GM10248 (cell line): ENCODE results near the gene CSNK1G1.
"Not testable (repeated sequence)": the region's sequence is repeated elsewhere in the genome, so short reads cannot be mapped to it uniquely, and the experiment has no call there.

Experiments used
- CTCF ChIA-PET: fragments of 300-600 bp; sonication (Branson Sonifier 250); formaldehyde crosslinking; extraction: SDS; loops from one replicate; lab custom pipeline; 2021; ENCODE audit warnings: antibody characterized with exemption; lab: Yijun Ruan, JAX
- POLR2A ChIA-PET: fragments of 350-650 bp; sonication (Branson Sonifier 250); formaldehyde crosslinking; extraction: SDS; loops from one replicate; lab custom pipeline; 2020; ENCODE audit warnings: antibody characterized with exemption; lab: Yijun Ruan, JAX
- DNase-seq: peaks from one replicate; pipeline ENCODE4 v3.0.0; 2012; ENCODE audit errors: extremely low spot score
- TF ChIP-seq, protein P1 (sequence below): IDR thresholded peaks from 2 replicates; pipeline ENCODE4 v1.5.1; 2012; ENCODE audit warnings: mild to moderate bottlenecking, low read depth; ENCODE audit errors: extremely low read depth, missing control alignments, control extremely low read depth

CSNK1G1 gene

DNA sequence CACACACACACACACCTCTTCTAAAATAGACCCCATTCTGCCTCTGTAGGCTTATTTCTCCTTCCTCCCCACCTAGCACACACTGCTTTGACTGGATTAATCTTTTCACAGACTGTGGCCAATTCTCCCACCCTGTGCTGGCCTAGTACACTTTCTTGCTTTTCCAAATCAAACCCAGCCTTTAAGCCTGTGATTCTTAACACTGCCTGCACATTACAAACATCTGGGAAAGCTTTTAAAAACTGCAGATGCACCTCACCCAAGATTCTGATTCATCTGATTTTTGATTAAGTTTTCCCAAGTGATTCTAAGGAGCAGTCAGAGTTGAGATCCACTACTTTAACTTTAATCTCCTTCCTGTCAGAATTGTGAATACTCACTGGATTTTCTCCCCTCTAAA is 12.8 kb downstream of the CSNK1G1 start:
- no peak for DNase-seq
- TF ChIP-seq, protein P1, sequence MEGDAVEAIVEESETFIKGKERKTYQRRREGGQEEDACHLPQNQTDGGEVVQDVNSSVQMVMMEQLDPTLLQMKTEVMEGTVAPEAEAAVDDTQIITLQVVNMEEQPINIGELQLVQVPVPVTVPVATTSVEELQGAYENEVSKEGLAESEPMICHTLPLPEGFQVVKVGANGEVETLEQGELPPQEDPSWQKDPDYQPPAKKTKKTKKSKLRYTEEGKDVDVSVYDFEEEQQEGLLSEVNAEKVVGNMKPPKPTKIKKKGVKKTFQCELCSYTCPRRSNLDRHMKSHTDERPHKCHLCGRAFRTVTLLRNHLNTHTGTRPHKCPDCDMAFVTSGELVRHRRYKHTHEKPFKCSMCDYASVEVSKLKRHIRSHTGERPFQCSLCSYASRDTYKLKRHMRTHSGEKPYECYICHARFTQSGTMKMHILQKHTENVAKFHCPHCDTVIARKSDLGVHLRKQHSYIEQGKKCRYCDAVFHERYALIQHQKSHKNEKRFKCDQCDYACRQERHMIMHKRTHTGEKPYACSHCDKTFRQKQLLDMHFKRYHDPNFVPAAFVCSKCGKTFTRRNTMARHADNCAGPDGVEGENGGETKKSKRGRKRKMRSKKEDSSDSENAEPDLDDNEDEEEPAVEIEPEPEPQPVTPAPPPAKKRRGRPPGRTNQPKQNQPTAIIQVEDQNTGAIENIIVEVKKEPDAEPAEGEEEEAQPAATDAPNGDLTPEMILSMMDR: no peak
- ChIA-PET POLR2A (no interaction called here), CTCF (interaction anchor here (1.5 kb wide), 1 partner anchor 9 kb away, joined by 3 read pairs; no protein-coding TSS in a partner anchor)

DNA sequence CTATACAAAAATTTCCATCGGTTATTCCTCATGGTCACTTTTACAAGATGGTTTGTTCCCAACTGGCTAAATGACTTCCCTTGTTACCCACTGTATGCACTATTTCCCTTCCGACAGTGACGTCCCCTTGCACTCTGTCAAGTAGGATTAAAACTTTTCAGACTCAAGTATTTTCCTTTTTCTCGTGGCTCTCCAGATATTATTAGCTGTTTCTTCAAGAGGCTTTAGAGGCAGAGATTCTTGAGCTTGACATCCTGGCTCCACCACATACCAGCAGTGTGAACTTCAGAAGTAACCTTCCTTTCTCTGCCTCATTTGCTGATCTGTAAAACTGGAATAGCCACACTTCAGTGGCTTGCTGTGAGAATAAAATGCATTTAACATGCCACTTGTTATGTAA is 14.0 kb downstream of the CSNK1G1 start:
- no peak for DNase-seq
- CTCF ChIA-PET: interaction anchor here (1.3 to 1.5 kb wide), 2 partner anchors 10 to 95 kb away, joined by 3 to 4 read pairs; no protein-coding TSS in a partner anchor
- POLR2A ChIA-PET: no interaction called here
- TF ChIP-seq, protein P1: no peak

DNA sequence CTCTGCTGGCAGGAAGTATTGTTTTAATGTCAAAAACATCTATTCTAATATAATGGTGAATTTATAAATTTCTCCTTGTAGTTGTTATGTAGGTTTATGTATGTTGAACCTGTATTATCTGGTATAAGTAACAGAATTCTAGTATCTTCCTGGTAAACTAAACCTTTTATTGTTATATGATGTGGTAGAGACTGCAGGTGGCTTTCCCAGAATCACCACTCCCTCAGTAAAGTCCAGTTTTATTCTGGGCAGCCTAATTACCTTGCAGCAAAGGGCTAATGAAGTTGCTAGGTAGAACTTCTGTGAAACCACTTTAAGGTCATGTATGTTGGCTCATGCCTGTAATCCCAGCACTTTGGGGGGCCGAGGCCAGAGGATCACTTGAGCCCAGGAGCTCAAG is 15.6 kb downstream of the CSNK1G1 start:
- TF ChIP-seq, protein P1: no peak
- POLR2A ChIA-PET: no interaction called here
- CTCF ChIA-PET: no interaction called here
- no peak for DNase-seq

DNA sequence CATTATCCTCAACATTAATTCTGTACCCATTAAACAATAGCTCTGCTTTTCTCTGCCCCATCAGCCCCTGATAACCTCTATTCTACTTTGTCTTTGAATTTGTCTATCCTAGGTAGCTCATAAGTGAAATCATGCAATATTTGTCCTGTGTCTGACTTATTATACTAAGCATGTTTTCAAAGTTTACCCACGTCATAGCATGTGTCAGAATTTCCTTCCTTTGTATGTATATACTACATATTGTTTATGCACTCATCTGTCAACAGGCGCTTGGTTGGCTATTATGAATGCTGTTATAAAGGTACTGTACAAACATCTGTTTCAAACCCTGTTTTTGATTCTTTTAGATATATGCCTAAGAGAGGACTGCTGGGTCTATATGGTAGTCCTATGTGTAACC is 18.2 kb downstream of the CSNK1G1 start:
- TF ChIP-seq, protein P1: no peak
- no peak for DNase-seq
- ChIA-PET POLR2A (interaction anchor here (1.0 kb wide), 1 partner anchor 12 kb away, joined by 3 read pairs; no protein-coding TSS in a partner anchor), CTCF (interaction anchor here (0.8 to 1.3 kb wide), 3 partner anchors 10 to 161 kb away, joined by 3 to 5 read pairs (median 4); no protein-coding TSS in a partner anchor)

DNA sequence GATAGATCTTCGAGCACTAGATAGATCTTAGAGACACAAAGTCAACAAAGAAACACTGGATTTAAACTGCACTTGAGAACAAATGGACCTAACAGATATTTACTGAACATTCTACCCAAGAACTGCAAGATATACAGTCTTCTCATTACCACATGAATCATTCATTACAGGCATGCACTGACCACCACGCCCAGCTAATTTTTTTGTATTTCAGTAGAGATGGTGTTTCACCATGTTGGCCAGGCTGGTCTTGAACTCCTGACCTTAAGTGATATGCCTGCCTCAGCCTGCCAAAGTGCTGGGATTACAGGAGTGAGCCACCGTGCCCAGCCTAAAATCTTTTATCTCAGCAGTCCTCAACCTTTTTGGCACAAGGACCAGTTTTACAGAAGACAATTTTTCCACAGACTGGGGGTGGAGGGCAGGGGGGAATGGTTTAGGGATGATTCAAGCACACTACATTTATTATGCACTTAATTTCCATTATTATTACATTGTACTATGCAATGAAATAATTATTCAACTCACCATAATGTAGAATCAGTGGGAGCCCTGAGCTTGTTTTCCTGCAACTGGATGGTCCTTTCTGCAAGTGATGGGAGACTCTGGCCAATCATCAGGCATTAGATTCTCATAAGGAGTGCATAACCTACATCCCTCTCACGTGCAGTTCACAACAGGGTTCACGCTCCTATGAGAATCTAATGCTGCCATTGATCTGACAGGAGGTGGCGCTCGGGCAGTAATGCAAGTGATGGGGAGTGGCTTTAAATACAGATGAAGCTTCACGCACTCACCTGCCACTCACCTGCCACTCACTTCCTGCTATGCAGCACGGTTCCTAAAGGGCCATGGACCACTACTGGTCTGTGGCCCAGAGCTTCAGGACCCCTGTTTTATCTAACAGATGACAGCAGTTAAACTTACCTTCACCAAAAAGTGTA is 21.7 kb downstream of the CSNK1G1 start:
- DNase-seq: no peak
- POLR2A ChIA-PET: no interaction called here

DNA sequence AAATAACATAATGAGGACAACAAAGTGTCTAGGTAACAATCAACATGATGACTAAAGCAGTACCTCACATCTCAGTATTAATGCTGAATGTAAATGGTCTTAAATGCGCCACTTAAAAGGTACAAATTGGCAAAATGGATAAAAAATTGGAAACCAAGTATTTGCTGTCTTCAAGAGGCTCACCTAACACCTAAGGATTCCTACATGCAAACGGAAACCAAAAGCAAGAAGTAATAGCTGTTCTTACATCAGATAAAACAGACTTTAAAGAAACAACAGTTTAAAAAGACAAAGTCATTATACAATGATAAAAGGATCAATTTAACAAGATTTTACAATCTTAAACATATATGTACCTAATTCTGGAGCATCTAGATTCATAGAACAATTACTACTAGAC is 22.5 kb downstream of the CSNK1G1 start:
- ChIA-PET POLR2A (no interaction called here), CTCF (interaction anchor here (1.7 kb wide), 1 partner anchor 113 kb away, joined by 3 read pairs; no protein-coding TSS in a partner anchor)
- TF ChIP-seq, protein P1: no peak
- no peak for DNase-seq

More for the DNA sequence above, 21.7 kb downstream of the CSNK1G1 start:
- TF ChIP-seq, protein P1: no peak
- CTCF ChIA-PET: interaction anchor here (1.0 to 1.9 kb wide), 5 partner anchors 9 to 118 kb away, joined by 3 to 4 read pairs (median 3); no protein-coding TSS in a partner anchor

DNA sequence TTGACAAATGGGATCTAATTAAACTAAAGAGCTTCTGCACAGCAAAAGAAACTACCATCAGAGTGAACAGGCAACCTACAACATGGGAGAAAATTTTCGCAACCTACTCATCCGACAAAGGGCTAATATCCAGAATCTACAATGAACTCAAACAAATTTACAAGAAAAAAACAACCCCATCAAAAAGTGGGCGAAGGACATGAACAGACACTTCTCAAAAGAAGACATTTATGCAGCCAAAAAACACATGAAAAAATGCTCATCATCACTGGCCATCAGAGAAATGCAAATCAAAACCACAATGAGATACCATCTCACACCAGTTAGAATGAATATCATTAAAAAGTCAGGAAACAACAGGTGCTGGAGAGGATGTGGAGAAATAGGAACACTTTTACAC is 24.3 kb downstream of the CSNK1G1 start:
- POLR2A ChIA-PET: not testable (repeated sequence)

DNA sequence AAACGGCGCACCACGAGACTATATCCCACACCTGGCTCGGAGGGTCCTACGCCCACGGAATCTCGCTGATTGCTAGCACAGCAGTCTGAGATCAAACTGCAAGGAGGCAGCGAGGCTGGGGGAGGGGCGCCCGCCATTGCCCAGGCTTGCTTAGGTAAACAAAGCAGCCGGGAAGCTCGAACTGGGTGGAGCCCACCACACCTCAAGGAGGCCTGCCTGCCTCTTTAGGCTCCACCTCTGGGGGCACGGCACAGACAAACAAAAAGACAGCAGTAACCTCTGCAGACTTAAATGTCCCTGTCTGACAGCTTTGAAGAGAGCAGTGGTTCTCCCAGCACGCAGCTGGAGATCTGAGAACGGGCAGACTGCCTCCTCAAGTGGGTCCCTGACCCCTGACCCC is 29.0 kb downstream of the CSNK1G1 start:
- CTCF ChIA-PET, DNase-seq: not testable (repeated sequence)
- POLR2A ChIA-PET: interaction anchor here (0.6 kb wide), 1 partner anchor 10 kb away, joined by 4 read pairs; no protein-coding TSS in a partner anchor

More for the DNA sequence above, 24.3 kb downstream of the CSNK1G1 start:
- DNase-seq, CTCF ChIA-PET: not testable (repeated sequence)

DNA sequence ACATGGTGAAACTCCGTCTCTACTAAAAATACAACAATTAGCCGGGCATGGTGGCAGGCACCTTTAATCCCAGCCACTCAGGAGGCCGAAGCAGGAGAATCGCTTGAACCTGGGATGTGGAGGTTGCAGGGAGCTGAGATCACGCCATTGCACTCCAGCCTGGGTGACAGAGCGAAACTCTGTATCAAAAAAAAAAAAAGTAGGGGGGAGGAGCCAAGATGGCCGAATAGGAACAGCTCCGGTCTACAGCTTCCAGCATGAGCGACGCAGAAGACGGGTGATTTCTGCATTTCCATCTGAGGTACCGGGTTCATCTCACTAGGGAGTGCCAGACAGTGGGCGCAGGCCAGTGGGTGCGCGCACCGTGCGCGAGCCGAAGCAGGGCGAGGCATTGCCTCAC is 29.5 kb downstream of the CSNK1G1 start:
- CTCF ChIA-PET, DNase-seq: not testable (repeated sequence)

More for the DNA sequence above, 29.5 kb downstream of the CSNK1G1 start:
- POLR2A ChIA-PET: interaction anchor here (0.6 kb wide), 1 partner anchor 10 kb away, joined by 4 read pairs; no protein-coding TSS in a partner anchor
